NCI-H1105 (cell line): Measurements from ENCODE around the gene CNTN1.

Experiments used
- DNase-seq: peaks from one replicate; lab custom pipeline; 2025; lab: John Stamatoyannopoulos, UW

CNTN1 gene

GRCh38 chr12:40768125-40768864 lies 76.1 kb downstream of the CNTN1 start:
- no peak for DNase-seq

DNA sequence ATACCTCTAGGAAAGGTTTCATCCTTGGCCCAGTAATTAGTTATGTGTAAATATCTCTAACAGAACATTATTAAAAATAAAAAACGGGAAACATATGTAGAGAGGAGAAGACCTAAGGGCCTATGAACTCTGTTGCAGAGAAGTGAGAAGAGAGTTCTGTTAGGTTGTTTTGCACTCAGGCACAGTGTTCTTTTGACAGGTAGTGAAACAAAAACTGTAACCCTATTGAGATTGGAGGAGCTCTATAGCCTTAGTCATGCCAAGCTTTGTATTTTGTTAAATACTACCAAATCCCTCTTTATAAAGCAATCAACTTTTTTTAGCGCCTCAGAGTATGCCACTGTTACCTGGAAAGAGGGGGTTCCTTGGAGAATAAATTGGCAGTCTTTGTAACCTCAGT lies 77.6 kb downstream of the CNTN1 start:
- no peak for DNase-seq

DNA sequence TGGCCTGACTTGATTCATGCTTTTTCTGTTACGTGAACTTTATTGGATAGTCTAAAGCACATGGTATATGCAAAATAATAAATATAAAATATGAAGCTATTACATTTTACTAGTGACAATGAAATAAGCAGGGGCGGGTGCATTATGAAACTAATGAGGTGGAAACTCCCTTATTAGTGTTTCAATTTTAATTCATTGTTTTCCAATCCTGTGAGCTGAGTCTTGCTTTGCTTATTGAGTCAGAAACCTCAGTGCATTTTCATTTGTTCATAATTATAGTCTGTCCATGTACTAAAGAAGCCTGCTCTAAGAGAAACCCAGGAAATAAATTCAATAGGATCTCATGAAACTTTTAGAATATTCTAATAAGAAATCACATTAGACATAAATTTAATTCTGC lies 78.5 kb downstream of the CNTN1 start:
- no peak for DNase-seq

- no peak for DNase-seq
Measured at GRCh38 chr12:40775661-40776060, 83.4 kb downstream of the CNTN1 start.

- DNase-seq = no peak
Measured at GRCh38 chr12:40784102-40784501, 91.9 kb downstream of the CNTN1 start.

GRCh38 chr12:40788276-40788675 lies 96.0 kb downstream of the CNTN1 start:
- no peak for DNase-seq

DNA sequence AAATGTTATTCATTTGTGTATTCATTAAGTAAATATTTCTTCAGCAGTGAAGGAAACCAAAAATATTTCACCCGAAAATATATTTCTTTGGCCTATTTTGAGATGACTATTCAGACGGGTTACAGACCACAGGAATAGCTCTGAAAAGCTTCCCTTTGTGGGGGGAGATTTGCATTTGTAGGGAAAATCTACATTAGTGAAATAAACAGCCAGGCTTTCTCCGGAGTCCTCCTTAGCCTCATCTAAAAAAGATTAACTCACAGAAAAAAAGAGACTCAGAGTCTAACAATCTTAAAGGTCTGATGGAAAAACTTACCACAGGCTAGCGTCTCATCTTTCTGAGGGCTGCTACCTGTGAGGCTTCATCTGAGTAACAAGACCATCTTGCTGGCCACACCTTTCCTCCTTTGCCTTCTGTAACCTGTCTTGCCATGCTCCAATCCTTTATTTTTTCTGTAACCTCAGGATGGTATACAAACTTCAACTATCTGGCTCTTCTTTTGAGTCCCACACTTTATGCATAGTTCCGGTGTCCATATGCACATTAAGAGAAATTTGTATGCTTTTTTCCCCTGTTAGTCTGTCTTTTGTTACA lies 100.7 kb downstream of the CNTN1 start:
- DNase-seq = no peak

DNA sequence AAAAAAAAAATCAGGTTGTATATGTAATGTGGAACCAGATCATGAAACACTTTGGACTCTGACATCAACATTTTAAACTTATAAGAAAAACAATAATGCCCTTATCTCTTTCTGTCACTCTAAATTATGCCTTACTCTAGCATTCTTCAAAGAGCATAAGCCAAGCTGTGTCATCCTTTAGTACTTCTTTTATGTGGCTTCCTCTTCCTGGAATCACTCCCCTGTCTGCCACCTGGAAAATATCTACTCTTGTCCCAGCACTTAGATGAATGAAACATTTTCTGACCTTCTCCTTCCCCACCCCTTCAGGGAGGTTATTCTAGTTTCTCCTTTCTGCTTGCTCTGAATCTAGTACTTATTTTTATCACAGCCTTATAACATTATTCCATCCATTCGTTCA lies 101.2 kb downstream of the CNTN1 start:
- no peak for DNase-seq

DNA sequence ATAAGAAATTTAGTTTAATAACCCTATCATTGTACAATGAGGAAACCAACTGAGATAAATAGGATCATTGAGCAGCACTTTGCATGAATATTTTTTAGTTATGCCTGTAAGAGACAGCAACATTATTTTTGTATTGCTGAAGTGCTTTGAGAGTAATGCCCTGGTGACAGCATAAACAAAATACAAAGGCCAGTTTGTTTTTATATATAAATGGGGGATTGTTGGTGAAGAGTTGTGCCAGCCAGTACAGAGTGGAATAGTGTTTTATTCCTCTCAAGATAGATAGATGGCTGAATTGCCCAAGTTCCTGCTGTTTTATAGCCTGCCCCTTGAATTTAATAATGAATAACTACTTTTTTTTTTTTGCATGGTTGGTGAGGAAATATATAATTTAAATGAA lies 101.8 kb downstream of the CNTN1 start:
- DNase-seq = no peak

DNA sequence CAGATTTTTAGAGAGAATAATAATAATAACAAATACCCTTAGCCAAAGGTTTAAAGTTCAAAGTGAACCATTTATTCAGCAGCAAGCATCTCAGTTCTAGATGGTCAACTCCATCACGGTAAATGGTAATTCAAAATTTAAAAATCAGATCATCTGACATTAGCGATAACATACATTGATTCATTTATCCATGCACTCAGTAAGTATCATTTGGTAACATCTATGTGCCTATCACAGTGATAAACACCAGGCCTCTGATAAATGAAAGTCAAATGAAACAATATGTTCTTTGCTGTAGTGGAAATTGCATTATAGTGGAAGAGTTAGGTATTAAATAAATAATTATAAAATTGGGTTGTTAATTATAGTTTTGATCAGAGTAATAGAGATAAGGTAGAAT lies 108.8 kb downstream of the CNTN1 start:
- no peak for DNase-seq

DNA sequence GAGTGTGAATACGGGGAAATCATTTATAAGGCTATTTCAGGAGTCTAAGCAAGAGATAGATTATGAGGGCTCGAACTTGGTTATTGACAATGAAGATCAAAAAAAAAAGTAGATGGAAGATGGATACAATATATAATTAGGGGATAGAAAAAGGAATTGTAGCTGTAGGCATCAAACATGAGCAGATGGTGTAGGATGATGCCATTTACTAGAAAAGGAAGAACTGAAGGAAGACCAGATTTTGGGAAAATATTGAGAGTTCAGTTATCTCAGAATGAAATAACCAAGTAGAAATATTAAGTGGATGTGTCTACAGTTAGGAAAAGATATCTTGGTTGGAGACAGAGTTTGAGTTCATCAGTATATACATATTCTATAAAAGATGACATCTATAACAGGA lies 109.6 kb downstream of the CNTN1 start:
- DNase-seq = no peak

- DNase-seq = no peak
Measured at GRCh38 chr12:40802656-40803055, 110.4 kb downstream of the CNTN1 start.

- DNase-seq = peak; percentile 34
Measured at GRCh38 chr12:40819436-40820108, 127.3 kb downstream of the CNTN1 start.

- peak; percentile 23 for DNase-seq
Measured at GRCh38 chr12:40820794-40821484, 128.7 kb downstream of the CNTN1 start.

GRCh38 chr12:40825156-40825555 lies 132.9 kb downstream of the CNTN1 start:
- DNase-seq = no peak

DNA sequence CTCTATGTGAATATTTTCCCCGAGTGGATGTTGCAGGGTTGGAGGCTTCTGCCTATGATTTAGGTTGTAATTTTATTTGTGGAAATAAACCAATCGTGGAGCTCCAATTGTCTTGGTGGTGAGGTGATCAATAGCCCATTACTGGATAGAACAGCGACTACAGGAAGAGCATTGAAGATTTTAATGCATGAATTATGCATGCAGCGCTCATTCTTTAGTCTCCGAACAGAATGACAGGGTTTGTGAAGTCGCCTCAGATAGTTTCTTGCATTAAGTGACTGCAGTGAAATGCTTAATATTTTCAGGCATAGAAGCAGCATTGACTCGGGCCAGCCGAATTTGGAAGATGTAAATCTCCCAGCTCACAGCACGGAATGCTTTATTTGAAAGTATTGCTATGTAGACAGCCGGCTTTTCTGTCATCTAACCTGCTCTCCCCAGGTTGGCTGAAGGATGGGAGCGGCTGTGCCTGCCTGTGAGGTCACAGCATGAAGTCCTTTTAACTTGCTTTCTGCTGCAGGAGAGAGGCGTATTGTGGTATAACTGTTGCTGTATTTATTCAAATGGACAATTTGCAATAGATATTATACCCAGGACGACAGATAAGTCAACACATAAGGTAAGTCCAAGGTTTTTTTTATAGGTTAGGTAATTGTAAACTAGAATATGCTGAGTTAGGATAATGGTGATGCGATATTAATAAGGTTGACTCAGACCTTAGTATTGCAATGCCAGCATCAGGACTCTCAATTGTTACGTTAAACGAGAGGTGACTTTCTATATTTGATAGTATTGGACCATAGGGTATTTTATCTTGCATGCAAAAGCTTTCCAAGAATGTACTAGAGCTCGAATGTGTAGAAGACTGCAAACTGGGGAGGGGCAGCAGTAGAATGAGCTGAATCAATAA lies 135.7 kb downstream of the CNTN1 start:
- no peak for DNase-seq

- no peak for DNase-seq
Measured at GRCh38 chr12:40828593-40828990, 136.4 kb downstream of the CNTN1 start.

GRCh38 chr12:40829738-40830144 lies 137.5 kb downstream of the CNTN1 start:
- no peak for DNase-seq

DNA sequence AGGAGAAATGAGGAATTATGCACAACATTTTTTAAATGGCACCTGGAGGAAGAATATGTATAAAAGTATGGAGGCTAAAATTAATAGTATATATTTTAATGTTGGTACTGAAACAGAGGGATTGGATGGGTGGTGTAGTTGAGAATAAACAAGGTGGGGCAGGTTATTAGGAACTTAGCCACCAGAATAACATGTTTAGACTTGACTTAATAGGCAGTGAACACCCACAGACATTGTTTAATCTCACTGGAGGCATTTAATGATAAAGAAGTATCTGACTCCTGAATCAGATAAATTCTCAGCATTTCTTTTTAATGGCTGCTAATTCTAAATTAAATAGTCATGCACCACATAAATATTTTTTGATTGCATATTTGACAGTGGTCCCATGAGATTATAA lies 139.7 kb downstream of the CNTN1 start:
- DNase-seq = no peak

- DNase-seq = no peak
Measured at GRCh38 chr12:40832668-40833067, 140.4 kb downstream of the CNTN1 start.

GRCh38 chr12:40833818-40834217 lies 141.6 kb downstream of the CNTN1 start:
- no peak for DNase-seq

- no peak for DNase-seq
Measured at GRCh38 chr12:40834321-40834720, 142.1 kb downstream of the CNTN1 start.
